HG03196 (cell line): Measurements from ENCODE around the gene OR7D2.
"Not testable (repeated sequence)": the region's sequence is repeated elsewhere in the genome, so short reads cannot be mapped to it uniquely, and the experiment has no call there.

ENCODE experiments used
- ATAC-seq: cut with Tn5 transposase; IDR thresholded peaks from one replicate; pipeline ENCODE4 v1.9.1; 2021; ENCODE audit not compliant: unreplicated experiment

The OR7D2 gene

DNA sequence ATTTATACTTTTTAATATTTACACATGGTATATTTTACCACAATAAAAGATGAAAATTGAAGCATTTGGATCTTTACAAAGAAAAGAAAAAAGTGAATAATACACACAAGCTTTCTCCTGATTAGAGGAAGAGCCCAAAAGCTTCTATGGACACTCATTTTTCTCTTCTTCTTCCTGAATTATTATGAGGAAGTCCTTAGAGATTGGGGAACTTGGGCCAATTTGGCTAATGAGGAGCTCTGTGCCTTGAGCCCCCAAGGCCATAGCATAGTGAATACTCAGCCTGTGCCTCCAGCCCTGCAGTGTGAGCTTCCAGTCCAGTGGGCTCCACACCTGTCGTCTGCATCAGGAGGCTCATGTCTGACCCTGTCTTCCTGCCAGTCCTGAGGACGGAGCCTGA, 19.3 kb downstream of the OR7D2 start:
- ATAC-seq = not testable (repeated sequence)

- ATAC-seq = no peak
Observed at GRCh38 chr19:9205501-9206113, 26.8 kb downstream of the OR7D2 start.

- ATAC-seq = no peak
Observed at GRCh38 chr19:9219489-9219888, 40.7 kb downstream of the OR7D2 start, which contains the start of gene OR7D4. TSS of gene OR7D4 (minus strand) at chr19:9219589. CDS start at chr19:9214837, 4,752 bp downstream.
